OCI-LY7 (cell line): ENCODE results near the gene POSTN. TPM values are rescaled to one million over a fixed set of nuclear protein-coding genes. Genes with fewer than 3 reads are reported as not detected.

Experiments
- BruUV-seq: library from RNA; stranded (reverse); fragments of 400-500 nt; replicated peaks from 2 replicates; lab custom pipeline; 2021; lab: Mats Ljungman, UMichigan
- CTCF ChIA-PET: fragments of 300-600 bp; sonication (Branson Sonifier 250); formaldehyde crosslinking; loops from one replicate; lab custom pipeline; 2022; ENCODE audit warnings: antibody characterized with exemption; ENCODE audit not compliant: unreplicated experiment; lab: Charles Lee
- POLR2A ChIA-PET: fragments of 300-600 bp; sonication (Branson Sonifier 250); formaldehyde crosslinking; loops from one replicate; lab custom pipeline; 2022; ENCODE audit warnings: antibody characterized with exemption; lab: Charles Lee
- DNase-seq: peaks from one replicate; pipeline ENCODE4 v3.0.0-alpha.2; 2015; ENCODE audit warnings: low spot score
- H2AFZ ChIP-seq: fragments of 200-600 bp; sonication (generic), shearing (Covaris generic); 2 replicates; pipeline ENCODE4 v1.6.1; 2014; ENCODE audit warnings: mild to moderate bottlenecking, antibody characterized with exemption, low read length, moderate library complexity
- H3K27ac ChIP-seq: fragments of 200-600 bp; sonication (generic); 2 replicates; pipeline ENCODE4 v1.5.1; 2014; ENCODE audit warnings: mixed run types, low read depth, mild to moderate bottlenecking, moderate library complexity, low read length, inconsistent platforms; ENCODE audit not compliant: poor library complexity, severe bottlenecking
- H3K36me3 ChIP-seq: fragments of 200-600 bp; sonication (generic); 2 replicates; pipeline ENCODE4 v1.6.1; 2014; ENCODE audit warnings: mild to moderate bottlenecking, antibody characterized with exemption, low read length, moderate library complexity, mixed read lengths; ENCODE audit not compliant: insufficient read depth
- H3K4me1 ChIP-seq: fragments of 200-600 bp; sonication (generic); 2 replicates; pipeline ENCODE4 v1.5.1; 2014; ENCODE audit warnings: mild to moderate bottlenecking, low read length; ENCODE audit not compliant: insufficient read depth, poor library complexity, severe bottlenecking
- H3K4me2 ChIP-seq: fragments of 200-600 bp; sonication (generic); 2 replicates; pipeline ENCODE4 v1.6.1; 2014; ENCODE audit warnings: mild to moderate bottlenecking, low read length
- H3K4me3 ChIP-seq: fragments of 200-600 bp; sonication (generic); 2 replicates; pipeline ENCODE4 v1.5.1; 2014; ENCODE audit warnings: mild to moderate bottlenecking, low read depth, low read length; ENCODE audit not compliant: poor library complexity, severe bottlenecking
- H3K79me2 ChIP-seq: fragments of 200-600 bp; sonication (generic); 2 replicates; pipeline ENCODE4 v1.6.1; 2016; ENCODE audit warnings: low read depth, mild to moderate bottlenecking, low read length, moderate library complexity, mixed read lengths; ENCODE audit not compliant: insufficient read depth
- H3K9me2 ChIP-seq: fragments of 200-600 bp; sonication (generic); 2 replicates; pipeline ENCODE4 v1.6.1; 2016; ENCODE audit warnings: mild to moderate bottlenecking, low read length, mixed read lengths; ENCODE audit not compliant: insufficient read depth
- H3K9me3 ChIP-seq: fragments of 200-600 bp; sonication (generic); 2 replicates; pipeline ENCODE4 v1.6.1; 2014; ENCODE audit warnings: mild to moderate bottlenecking, mixed run types, low read length, mixed read lengths
- H4K20me1 ChIP-seq: fragments of 200-600 bp; sonication (generic); 2 replicates; pipeline ENCODE4 v1.6.1; 2014; ENCODE audit warnings: mild to moderate bottlenecking, antibody characterized with exemption, low read length, moderate library complexity, mixed read lengths; ENCODE audit not compliant: insufficient read depth
- EZH2phosphoT487 ChIP-seq: fragments of 200-600 bp; sonication (generic); IDR thresholded peaks from 2 replicates; pipeline ENCODE4 v1.6.1; 2018; ENCODE audit warnings: low read depth, borderline replicate concordance, mild to moderate bottlenecking, mixed run types, antibody characterized with exemption, low read length, moderate library complexity, mixed read lengths
- intact Hi-C: fragments of 100-400 bp; cut with micrococcal nuclease; formaldehyde crosslinking; loops from one replicate; pipeline ENCODE4 v1.10.0; 2022; ENCODE audit not compliant: unreplicated experiment
- total RNA-seq, 2 experiments: library from RNA; depleted of rRNA in 1 of 2; stranded (reverse); fragments of >200 nt in 1 of 2; shearing (Covaris generic) in 1 of 2; gene quantifications; 2 replicates each; pipeline ENCODE4 v1.2.3, GENCODE V29; 2014 to 2022
- TF ChIP-seq, protein P1 (sequence below): fragments of 200-600 bp; sonication (generic); conservative IDR thresholded peaks from 2 replicates; pipeline ENCODE4 v1.5.1; 2014; ENCODE audit warnings: mild to moderate bottlenecking, antibody characterized with exemption, low read length, moderate library complexity, mixed read lengths

POSTN gene
- total RNA-seq, 2 experiments from 2014 or later: not detected

DNA sequence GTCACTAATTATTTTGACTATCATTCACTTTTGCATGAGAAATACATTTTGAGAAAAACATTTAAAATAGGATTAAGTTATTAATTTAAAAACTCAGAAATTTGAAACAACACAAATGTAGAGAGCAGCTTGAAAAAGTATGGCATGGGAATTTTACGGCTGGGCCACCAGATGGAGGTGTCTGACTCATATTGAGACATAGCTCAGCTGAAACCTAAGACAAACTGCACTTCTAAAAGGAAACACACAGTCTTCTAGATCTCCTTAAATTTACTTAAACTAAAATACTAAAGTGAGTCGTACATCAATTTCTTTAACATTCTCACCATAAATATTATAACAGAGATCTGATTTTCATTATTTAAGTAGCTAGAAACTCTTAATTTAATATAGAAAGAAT, 41.9 kb upstream of the POSTN start:
- BruUV-seq: no TSS peak
- Histone ChIP-seq H3K9me3 (no peaks in the 10 kb centered on the region), H3K4me3 (no peak overlapping the region), H2AFZ (no peak overlapping the region), H3K4me1 (no peaks in the 10 kb centered on the region), H3K27ac (no peak overlapping the region), H3K9me2 (no peaks in the 10 kb centered on the region), H4K20me1 (no peaks in the 10 kb centered on the region), H3K4me2 (no peak overlapping the region), H3K79me2 (no peaks in the 10 kb centered on the region), H3K36me3 (no peaks in the 10 kb centered on the region)
- POLR2A ChIA-PET: interaction anchor here (0.6 to 0.7 kb wide), 2 partner anchors 8 to 80 kb away, joined by 3 to 4 read pairs; no protein-coding TSS in a partner anchor
- CTCF ChIA-PET: no interaction called here
- intact Hi-C loops: no loop called here
- TF ChIP-seq, protein P1, sequence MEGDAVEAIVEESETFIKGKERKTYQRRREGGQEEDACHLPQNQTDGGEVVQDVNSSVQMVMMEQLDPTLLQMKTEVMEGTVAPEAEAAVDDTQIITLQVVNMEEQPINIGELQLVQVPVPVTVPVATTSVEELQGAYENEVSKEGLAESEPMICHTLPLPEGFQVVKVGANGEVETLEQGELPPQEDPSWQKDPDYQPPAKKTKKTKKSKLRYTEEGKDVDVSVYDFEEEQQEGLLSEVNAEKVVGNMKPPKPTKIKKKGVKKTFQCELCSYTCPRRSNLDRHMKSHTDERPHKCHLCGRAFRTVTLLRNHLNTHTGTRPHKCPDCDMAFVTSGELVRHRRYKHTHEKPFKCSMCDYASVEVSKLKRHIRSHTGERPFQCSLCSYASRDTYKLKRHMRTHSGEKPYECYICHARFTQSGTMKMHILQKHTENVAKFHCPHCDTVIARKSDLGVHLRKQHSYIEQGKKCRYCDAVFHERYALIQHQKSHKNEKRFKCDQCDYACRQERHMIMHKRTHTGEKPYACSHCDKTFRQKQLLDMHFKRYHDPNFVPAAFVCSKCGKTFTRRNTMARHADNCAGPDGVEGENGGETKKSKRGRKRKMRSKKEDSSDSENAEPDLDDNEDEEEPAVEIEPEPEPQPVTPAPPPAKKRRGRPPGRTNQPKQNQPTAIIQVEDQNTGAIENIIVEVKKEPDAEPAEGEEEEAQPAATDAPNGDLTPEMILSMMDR: peak; percentile 64
- TF ChIP-seq EZH2phosphoT487: no peak
- peak; percentile 18 for DNase-seq

DNA sequence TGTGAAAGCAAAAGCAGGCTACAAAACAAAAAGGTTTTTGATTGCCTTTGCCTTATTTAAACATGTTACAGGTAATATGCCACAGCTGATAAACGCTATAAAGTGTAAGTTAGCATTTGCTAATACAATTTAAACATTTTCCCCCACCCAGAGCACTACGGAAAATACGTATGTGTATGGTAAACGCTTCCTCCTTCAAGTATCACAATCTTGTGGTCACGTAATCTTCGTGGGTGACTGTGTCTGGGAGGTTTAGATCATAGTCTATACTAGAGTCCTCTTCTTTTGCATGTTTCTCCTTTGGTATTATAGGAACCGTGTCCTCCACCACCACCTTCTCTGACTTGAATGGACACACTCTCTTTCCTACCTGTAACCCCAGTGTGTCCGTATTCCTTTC, 38.1 kb upstream of the POSTN start:
- DNase-seq: no peak
- TF ChIP-seq EZH2phosphoT487: no peak
- TF ChIP-seq, protein P1: no peak
- CTCF ChIA-PET: no interaction called here
- Histone ChIP-seq H3K9me3 (no peaks in the 10 kb centered on the region), H3K4me2 (no peak overlapping the region), H3K4me1 (no peaks in the 10 kb centered on the region), H3K36me3 (no peaks in the 10 kb centered on the region), H2AFZ (no peak overlapping the region), H3K9me2 (no peaks in the 10 kb centered on the region), H3K79me2 (no peaks in the 10 kb centered on the region), H3K4me3 (no peak overlapping the region), H3K27ac (no peak overlapping the region), H4K20me1 (no peaks in the 10 kb centered on the region)
- POLR2A ChIA-PET: no interaction called here
- intact Hi-C loops: no loop called here
- no TSS peak for BruUV-seq

GRCh38 chr13:37632294-37632693, 33.7 kb upstream of the POSTN start:
- CTCF ChIA-PET: no interaction called here
- TF ChIP-seq, protein P1: no peak
- no peak for TF ChIP-seq EZH2phosphoT487

More at GRCh38 chr13:37632294-37632693, 33.7 kb upstream of the POSTN start:
- H3K79me2 ChIP-seq: no peaks in the 10 kb centered on the region
- BruUV-seq: no TSS peak
- POLR2A ChIA-PET: interaction anchor here (1.0 to 1.8 kb wide), 4 partner anchors 10 to 402 kb away, joined by 3 to 6 read pairs (median 3); no protein-coding TSS in a partner anchor
- intact Hi-C loops: no loop called here
- H3K9me3 ChIP-seq: no peaks in the 10 kb centered on the region
- DNase-seq: no peak
- no peaks in the 10 kb centered on the region for H3K36me3 ChIP-seq
- H3K4me1 ChIP-seq: no peaks in the 10 kb centered on the region
- H4K20me1 ChIP-seq: no peaks in the 10 kb centered on the region
- H3K4me3 ChIP-seq: no peak overlapping the region
- H2AFZ ChIP-seq: no peak overlapping the region
- H3K27ac ChIP-seq: no peak overlapping the region
- no peak overlapping the region for H3K4me2 ChIP-seq
- H3K9me2 ChIP-seq: no peaks in the 10 kb centered on the region
